ENCODE data around the gene ELK4.
"Not testable (repeated sequence)": the region's sequence is repeated elsewhere in the genome, so short reads cannot be mapped to it uniquely, and the experiment has no call there.

The ELK4 gene

DNA sequence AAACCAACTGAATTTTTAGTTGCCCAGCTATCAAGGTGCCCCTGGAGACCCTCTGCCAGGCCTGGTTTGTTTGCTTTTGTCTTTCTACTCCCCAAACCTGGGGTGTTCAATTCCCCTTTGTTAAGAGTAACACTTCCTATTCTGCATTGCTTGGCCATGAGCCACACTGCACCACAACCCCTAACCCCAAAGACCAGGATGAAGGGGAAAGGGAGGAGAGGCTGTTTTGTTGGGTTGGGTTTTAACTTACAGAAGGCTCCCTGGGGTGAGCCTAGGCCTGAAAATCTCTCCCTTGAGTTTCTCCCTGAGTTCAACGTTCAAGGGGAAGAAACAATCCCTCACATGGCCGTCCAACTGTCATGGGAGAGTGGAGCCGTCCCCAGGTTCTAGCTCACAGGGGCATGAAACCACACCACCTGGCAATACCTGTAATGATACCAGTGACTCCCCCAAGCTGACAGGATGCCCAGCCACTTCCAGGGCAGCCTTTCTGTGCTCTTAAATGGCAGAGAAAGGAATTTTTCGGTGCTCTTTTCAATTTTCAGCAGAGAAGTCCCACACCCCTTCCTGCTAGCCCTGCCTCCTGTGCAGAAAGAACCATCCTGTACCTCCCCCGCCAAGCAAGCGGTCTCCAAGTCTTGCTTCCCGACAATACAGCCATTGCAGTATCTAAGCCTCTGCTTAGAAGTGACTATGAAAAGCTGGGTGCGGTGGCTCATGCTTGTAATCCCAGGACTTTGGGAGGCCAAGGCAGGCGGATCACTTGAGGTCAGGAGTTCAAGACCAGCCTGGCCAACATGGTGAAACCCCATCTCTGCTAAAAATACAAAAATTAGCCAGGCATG, 33.6 kb upstream of the ELK4 start:
- in situ Hi-C loops (cut with HindIII; ENCODE audit: low sequenced_read_pairs), result loop anchor here (5.0 kb wide), 1 partner anchor 102 kb away; no protein-coding TSS in a partner anchor

GRCh38 chr1:205664399-205665017, 32.7 kb upstream of the ELK4 start:
- in situ Hi-C loops (cut with HindIII; ENCODE audit: low sequenced_read_pairs), result loop anchor here (5.0 kb wide), 2 partner anchors 48 to 103 kb away; no protein-coding TSS in a partner anchor

DNA sequence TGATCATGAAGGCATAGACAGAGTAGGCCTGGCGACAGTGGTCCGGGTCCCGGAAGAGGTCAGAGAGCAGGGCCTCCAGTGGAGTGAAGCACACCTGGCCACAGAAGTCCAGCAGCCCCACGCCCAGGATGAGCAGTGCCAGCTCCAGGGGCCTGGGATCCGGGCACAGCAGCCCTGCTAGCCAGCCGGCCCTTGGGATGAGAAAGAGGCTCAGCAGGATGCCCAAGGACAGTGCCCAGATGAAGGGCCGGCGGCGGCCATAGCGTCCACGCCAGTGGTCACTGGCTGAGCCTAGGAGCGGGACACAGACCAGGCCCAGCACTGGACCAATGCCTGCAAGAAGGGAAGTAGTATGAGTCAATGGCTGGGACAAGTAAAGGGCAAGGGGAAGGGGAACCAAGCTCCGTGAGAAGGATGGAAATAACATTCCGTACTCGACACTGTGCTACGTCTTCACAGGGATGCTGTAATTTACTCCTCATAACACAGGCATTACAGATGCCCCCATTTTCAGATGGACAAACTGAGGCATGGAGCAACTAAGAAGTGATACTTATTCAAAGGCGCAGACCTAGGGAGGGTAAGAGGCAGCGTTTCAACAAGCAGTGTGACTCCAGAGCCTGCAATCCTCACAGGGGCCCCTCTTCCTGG, 31.6 kb upstream of the ELK4 start:
- in situ Hi-C loops (cut with HindIII; ENCODE audit: low sequenced_read_pairs), result loop anchor here (5.0 kb wide), 1 partner anchor 49 kb away; no protein-coding TSS in a partner anchor

DNA sequence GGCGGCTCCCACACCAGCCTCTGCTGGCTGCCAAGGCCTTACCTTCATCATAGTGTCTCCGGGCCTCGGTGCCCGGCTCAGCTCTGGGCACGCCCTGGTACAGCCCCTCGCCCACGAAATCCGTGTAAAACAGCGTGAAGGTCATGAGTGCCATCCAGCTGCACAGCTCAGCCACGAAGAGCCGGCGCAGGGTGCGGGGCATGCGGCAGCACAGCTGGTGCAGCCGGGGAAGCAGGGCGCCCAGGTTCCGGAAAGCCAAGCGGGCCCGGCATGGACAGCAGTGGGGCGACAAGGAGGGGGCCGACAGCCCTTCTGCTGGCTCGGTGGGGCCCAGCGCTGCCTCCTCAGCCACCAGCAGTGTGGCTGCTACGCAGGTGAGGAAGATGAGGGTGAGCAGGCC, 31.0 kb upstream of the ELK4 start:
- in situ Hi-C loops (cut with HindIII; ENCODE audit: low sequenced_read_pairs), result loop anchor here (5.0 kb wide), 1 partner anchor 50 kb away; no protein-coding TSS in a partner anchor

GRCh38 chr1:205662135-205662738, 30.4 kb upstream of the ELK4 start:
- in situ Hi-C loops (cut with HindIII; ENCODE audit: low sequenced_read_pairs), result loop anchor here (5.0 kb wide), 1 partner anchor 50 kb away; no protein-coding TSS in a partner anchor

DNA sequence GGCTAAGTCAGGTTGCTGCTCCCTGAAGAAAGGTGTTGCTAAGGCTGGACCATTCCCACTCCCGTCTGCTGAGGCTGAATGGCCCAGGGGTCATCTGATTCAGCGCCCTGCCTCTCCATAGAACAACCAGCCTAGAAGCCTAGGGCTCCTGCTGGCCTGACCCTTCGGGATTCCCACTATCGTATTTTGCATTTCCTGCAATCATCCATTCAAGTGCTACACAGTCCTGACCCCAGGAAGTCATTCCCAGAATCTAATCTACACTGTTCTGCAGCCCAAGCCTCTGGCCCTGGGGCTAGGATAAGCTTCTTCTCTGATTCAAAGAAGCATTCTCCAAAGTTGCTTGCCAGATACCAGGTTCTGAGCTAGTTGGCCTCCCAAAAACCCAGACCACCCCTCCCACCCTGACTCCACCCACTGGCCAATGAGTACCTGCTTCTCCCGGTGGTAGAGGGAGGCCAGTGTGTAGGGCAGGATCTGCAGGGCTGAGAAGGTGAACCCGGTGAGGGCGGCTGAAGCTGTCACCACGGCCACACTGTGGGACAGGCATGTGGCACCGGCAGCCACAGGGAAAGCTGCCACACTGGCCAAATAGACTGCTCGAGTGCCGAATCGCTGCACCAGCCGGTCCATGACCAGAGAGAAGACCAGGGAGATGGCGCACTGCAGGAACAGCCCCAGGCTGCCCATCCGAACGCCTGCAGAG, 29.8 kb upstream of the ELK4 start:
- in situ Hi-C loops (cut with HindIII; ENCODE audit: low sequenced_read_pairs), result loop anchor here (5.0 kb wide), 1 partner anchor 51 kb away; no protein-coding TSS in a partner anchor

- in situ Hi-C loops (cut with HindIII; ENCODE audit: low sequenced_read_pairs), result loop anchor here (5.0 kb wide), 1 partner anchor 52 kb away; no protein-coding TSS in a partner anchor
Observed at GRCh38 chr1:205660361-205660760, 28.6 kb upstream of the ELK4 start.

- in situ Hi-C loops (cut with HindIII; ENCODE audit: low sequenced_read_pairs), result no loop called here
Observed at GRCh38 chr1:205658943-205659581, 27.3 kb upstream of the ELK4 start.

DNA sequence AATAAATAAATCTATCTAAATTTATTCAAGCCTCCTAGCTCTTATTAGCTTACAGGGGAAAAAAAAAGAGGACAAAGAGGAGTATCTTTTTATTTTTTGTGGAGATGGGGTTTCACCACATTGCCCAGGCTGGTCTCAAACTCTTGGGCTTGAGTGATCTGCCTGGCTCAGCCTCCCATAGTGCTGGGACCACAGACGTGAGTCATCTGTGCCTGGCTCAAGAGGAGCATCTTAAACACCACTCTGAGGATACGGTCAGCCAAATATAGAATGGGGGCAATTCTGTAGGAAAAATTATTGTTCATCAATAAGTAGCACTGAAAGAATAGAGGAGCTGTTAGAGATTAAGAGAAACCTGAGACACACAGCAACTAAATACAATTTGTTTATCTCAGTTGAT, 24.4 kb upstream of the ELK4 start:
- in situ Hi-C loops (cut with HindIII; ENCODE audit: low sequenced_read_pairs), result no loop called here

- in situ Hi-C loops (cut with HindIII; ENCODE audit: low sequenced_read_pairs), result no loop called here
Observed at GRCh38 chr1:205652984-205653383, 21.2 kb upstream of the ELK4 start.

GRCh38 chr1:205650241-205650640, 18.4 kb upstream of the ELK4 start:
- in situ Hi-C loops (cut with HindIII; ENCODE audit: low sequenced_read_pairs), result no loop called here

DNA sequence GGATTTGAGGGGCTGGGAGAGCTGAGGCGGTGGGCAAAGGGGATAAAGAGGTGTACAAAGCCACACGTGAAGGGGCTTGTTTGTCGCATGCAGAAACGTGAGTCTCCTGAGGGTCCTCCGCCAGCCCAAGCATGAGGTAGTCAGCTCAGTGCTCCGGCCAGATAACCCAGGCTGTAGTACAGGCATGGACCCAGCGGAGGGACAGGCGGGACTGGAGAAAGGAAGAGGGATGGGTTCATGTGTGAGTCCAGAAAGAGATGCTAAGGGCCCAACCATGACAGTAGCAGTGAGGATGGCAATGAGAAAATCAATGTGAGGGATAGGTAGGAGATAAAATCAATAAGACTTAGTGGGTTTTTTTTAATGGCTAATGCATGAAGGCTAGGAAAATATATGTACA, 13.7 kb upstream of the ELK4 start:
- in situ Hi-C loops (cut with HindIII; ENCODE audit: low sequenced_read_pairs), result no loop called here

- in situ Hi-C loops (cut with HindIII; ENCODE audit: low sequenced_read_pairs), result loop anchor here (5.0 kb wide), 1 partner anchor 105 kb away; no protein-coding TSS in a partner anchor
Observed at GRCh38 chr1:205642679-205643307, 11.0 kb upstream of the ELK4 start.

DNA sequence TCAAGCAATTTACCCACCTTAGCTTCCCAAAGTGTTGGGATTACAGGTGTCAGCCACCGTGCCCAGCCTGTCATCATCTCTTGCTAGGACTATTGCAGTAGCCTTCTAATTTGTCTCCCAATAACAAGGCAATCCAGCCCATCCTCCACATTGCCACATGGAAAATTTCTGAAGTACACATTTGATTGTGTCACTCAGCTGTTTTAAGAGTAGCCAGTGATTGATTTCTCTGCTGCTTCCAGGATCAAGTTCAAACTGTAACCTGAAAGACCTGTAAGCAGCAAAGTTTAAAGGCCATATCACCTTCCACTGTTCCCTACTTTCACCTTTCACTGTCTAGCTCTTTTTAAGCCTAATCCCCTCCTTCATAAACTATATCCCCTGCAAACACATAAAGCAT, 7.8 kb upstream of the ELK4 start:
- in situ Hi-C loops (cut with HindIII; ENCODE audit: low sequenced_read_pairs), result no loop called here

GRCh38 chr1:205637854-205638468, 6.2 kb upstream of the ELK4 start:
- in situ Hi-C loops (cut with HindIII; ENCODE audit: low sequenced_read_pairs), result no loop called here

DNA sequence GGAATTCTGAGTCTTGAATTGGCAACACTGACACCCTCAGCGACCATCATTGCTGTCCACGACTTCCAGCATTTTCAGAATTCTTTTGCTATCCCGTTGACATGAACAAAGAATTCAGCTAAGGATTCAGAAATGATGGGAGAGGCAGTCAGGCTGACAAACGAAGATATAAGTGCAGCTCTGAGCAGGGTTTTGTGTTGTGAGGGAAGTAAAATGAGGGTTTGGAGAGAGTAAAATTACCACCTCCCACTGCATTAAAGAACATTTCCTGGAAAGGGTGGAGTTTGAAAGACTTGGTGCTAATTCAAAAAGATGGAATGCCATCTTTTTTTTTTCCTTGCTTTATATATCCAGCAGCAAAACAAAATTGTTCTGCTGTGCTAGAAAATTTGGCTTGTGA, 4.9 kb upstream of the ELK4 start:
- in situ Hi-C loops (cut with HindIII; ENCODE audit: low sequenced_read_pairs), result no loop called here

GRCh38 chr1:205636138-205636530, 4.3 kb upstream of the ELK4 start:
- in situ Hi-C loops (cut with HindIII; ENCODE audit: low sequenced_read_pairs), result not testable (repeated sequence)

GRCh38 chr1:205633421-205633976, 1.7 kb upstream of the ELK4 start:
- in situ Hi-C loops (cut with HindIII; ENCODE audit: low sequenced_read_pairs), result loop anchor here (5.0 kb wide), 1 partner anchor 46 kb away; no protein-coding TSS in a partner anchor
